PC-9 (cell line): ENCODE data around the gene TICAM2. TPM values are rescaled to one million over a fixed set of nuclear protein-coding genes. Genes with fewer than 3 reads are reported as not detected.

ENCODE experiments used
- BruUV-seq: library from RNA; stranded (reverse); fragments of 400-500 nt; replicated peaks from 2 replicates; lab custom pipeline; 2021; lab: Mats Ljungman, UMichigan
- CTCF ChIA-PET: fragments of 300-600 bp; sonication (Branson Sonifier 250); formaldehyde crosslinking; loops from one replicate; lab custom pipeline; 2022; ENCODE audit warnings: antibody characterized with exemption; lab: Charles Lee
- POLR2A ChIA-PET: fragments of 300-600 bp; sonication (Branson Sonifier 250); formaldehyde crosslinking; loops from one replicate; lab custom pipeline; 2022; ENCODE audit warnings: antibody characterized with exemption; ENCODE audit not compliant: unreplicated experiment; lab: Charles Lee
- DNase-seq, 2 experiments: peaks; one replicate each; pipeline versions ENCODE4 v3.0.0 to v3.0.0-alpha.2; 2015 to 2022; ENCODE audit warnings: mixed read lengths in 1 of 2
- H2AFZ ChIP-seq: fragments of 200-600 bp; sonication (generic); 2 replicates; pipeline ENCODE4 v1.8.1; 2017; ENCODE audit warnings: antibody characterized with exemption
- H3F3A ChIP-seq: fragments of 200-600 bp; sonication (generic); 2 replicates; pipeline ENCODE4 v1.8.1; 2017; ENCODE audit warnings: antibody characterized with exemption, mild to moderate bottlenecking, low read depth; ENCODE audit not compliant: insufficient read depth
- H3K27ac ChIP-seq: fragments of 200-600 bp; sonication (generic); 2 replicates; pipeline ENCODE4 v1.6.1; 2016; ENCODE audit warnings: mixed run types
- H3K27me3 ChIP-seq: fragments of 200-600 bp; sonication (generic); 2 replicates; pipeline ENCODE4 v1.6.1; 2016; ENCODE audit warnings: low read depth, mixed run types; ENCODE audit not compliant: insufficient read depth
- H3K36me3 ChIP-seq: fragments of 200-600 bp; sonication (generic); 2 replicates; pipeline ENCODE4 v1.6.1; 2016; ENCODE audit warnings: low read depth, mixed run types
- H3K4me1 ChIP-seq: fragments of 200-600 bp; sonication (generic); replicated peaks from 2 replicates; pipeline ENCODE4 v1.6.1; 2016; ENCODE audit warnings: mixed run types; ENCODE audit not compliant: insufficient read depth
- H3K4me2 ChIP-seq: fragments of 200-600 bp; sonication (generic); 2 replicates; pipeline ENCODE4 v1.6.1; 2017; ENCODE audit warnings: mixed run types
- H3K4me3 ChIP-seq: fragments of 200-600 bp; sonication (generic); 2 replicates; pipeline ENCODE4 v1.6.1; 2016; ENCODE audit warnings: mixed run types
- H3K79me2 ChIP-seq: fragments of 200-600 bp; sonication (generic); 2 replicates; pipeline ENCODE4 v1.6.1; 2017; ENCODE audit warnings: low read depth, mixed run types
- H3K9me2 ChIP-seq: fragments of 200-600 bp; sonication (generic); 2 replicates; pipeline ENCODE4 v1.8.1; 2017; ENCODE audit warnings: mild to moderate bottlenecking; ENCODE audit not compliant: insufficient read depth
- H3K9me3 ChIP-seq: fragments of 200-600 bp; sonication (generic); 2 replicates; pipeline ENCODE4 v1.8.1; 2016; ENCODE audit warnings: low read depth; ENCODE audit not compliant: insufficient read depth
- H4K20me1 ChIP-seq: fragments of 200-600 bp; sonication (generic); 2 replicates; pipeline ENCODE4 v1.8.1; 2017; ENCODE audit not compliant: insufficient read depth
- CTCF ChIP-seq: fragments of 200-600 bp; sonication (generic); conservative IDR thresholded peaks from 2 replicates; pipeline ENCODE4 v1.6.1; 2017; ENCODE audit warnings: mixed run types, antibody characterized with exemption, mild to moderate bottlenecking, moderate library complexity
- EZH2 ChIP-seq: fragments of 200-600 bp; sonication (generic); IDR thresholded peaks from 2 replicates; pipeline ENCODE4 v1.8.0; 2017; ENCODE audit warnings: antibody characterized with exemption, low read depth
- intact Hi-C: fragments of 100-400 bp; cut with micrococcal nuclease; formaldehyde crosslinking; loops from one replicate; pipeline ENCODE4 v1.10.0; 2022; ENCODE audit not compliant: unreplicated experiment
- total RNA-seq: library from RNA; stranded (reverse); gene quantifications from 2 replicates; pipeline ENCODE4 v1.2.3, GENCODE V29; 2021

The TICAM2 gene
- total RNA-seq, 1 experiment from 2014 or later: 1.8 TPM

DNA sequence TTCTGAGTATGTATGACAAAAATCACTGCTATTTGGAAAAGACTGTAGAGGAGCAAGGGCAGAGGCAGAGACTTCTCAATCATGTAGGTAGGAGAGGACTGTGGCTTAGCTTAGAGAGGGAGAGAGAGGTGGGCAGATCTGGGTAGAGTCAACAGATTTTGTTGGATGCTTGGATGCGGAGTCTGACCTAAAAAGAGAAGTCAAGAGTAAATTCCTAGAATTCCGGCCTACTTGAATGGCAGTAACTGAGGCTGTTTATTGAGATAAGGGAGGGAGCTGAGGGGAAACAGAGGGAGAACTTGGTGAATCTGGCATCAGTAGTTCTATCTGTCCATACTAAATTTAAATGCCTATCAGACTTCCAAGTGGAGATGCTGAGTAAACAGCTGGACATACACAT, 2.4 kb downstream of the TICAM2 start:
- Histone ChIP-seq H4K20me1 (peaks cover 1% of the 10 kb centered on the region; the same call in 1 of the 2 replicates), H3K27me3 (no peaks in the 10 kb centered on the region), H3K9me2 (no peaks in the 10 kb centered on the region), H3K4me2 (no peak overlapping the region), H3K79me2 (no peaks in the 10 kb centered on the region), H3K9me3 (no peaks in the 10 kb centered on the region), H3K27ac (no peak overlapping the region), H3K36me3 (0 out of 2 replicates have a peak, but pooled peaks cover 3% of the 10 kb centered on the region), H3F3A (no peaks in the 10 kb centered on the region; the same call in 1 of the 2 replicates), H3K4me1 (no peaks in the 10 kb centered on the region), H3K4me3 (no peak overlapping the region), H2AFZ (no peak overlapping the region)
- DNase-seq: no peak
- no peak for TF ChIP-seq CTCF
- TF ChIP-seq EZH2: no peak
- ChIA-PET CTCF (no interaction called here), POLR2A (no interaction called here)
- intact Hi-C loops: no loop called here
- BruUV-seq: no TSS peak

DNA sequence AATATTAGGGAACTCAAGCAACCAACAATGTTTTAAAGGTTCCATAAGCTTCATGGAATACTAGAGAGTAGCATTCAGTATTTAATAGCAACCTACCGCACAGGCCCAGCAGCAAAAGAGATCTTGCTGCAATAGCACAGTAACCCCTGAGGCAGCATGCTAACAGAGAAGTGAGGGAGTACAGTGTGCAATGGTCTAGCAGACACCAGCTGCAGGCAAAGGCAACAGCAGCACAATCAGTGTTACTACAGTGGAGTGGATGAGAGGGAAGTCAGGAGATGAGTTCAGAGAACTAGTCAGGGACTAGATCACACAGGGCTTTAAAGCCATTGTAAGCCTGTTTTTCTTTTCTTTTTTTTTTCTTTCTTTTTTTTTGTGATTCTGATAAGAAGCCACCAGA, 2.8 kb downstream of the TICAM2 start:
- Histone ChIP-seq H2AFZ (no peak overlapping the region), H3K36me3 (0 out of 2 replicates have a peak, but pooled peaks cover 3% of the 10 kb centered on the region), H3K4me3 (no peak overlapping the region), H3K4me1 (no peaks in the 10 kb centered on the region), H3F3A (no peaks in the 10 kb centered on the region; the same call in 1 of the 2 replicates), H3K9me3 (no peaks in the 10 kb centered on the region), H4K20me1 (no peaks in the 10 kb centered on the region; the same call in 1 of the 2 replicates), H3K9me2 (no peaks in the 10 kb centered on the region), H3K27me3 (no peaks in the 10 kb centered on the region), H3K4me2 (no peak overlapping the region), H3K27ac (no peak overlapping the region), H3K79me2 (no peaks in the 10 kb centered on the region)
- ChIA-PET POLR2A (no interaction called here), CTCF (no interaction called here)
- no TSS peak for BruUV-seq
- TF ChIP-seq CTCF: no peak
- no peak for TF ChIP-seq EZH2
- no peak for DNase-seq
- intact Hi-C loops: no loop called here

GRCh38 chr5:115594128-115595047, 7.9 kb downstream of the TICAM2 start:
- no TSS peak for BruUV-seq
- POLR2A ChIA-PET: no interaction called here

More at GRCh38 chr5:115594128-115595047, 7.9 kb downstream of the TICAM2 start:
- Histone ChIP-seq H3K4me1 (no peaks in the 10 kb centered on the region), H3K9me3 (no peaks in the 10 kb centered on the region), H3K27me3 (no peaks in the 10 kb centered on the region), H3F3A (no peaks in the 10 kb centered on the region), H4K20me1 (0 out of 2 replicates have a peak, but pooled peaks cover 3% of the 10 kb centered on the region), H3K4me3 (no peak overlapping the region), H3K79me2 (no peaks in the 10 kb centered on the region), H3K9me2 (no peaks in the 10 kb centered on the region), H3K27ac (no peak overlapping the region), H2AFZ (no peak overlapping the region), H3K4me2 (no peak overlapping the region), H3K36me3 (no peaks in the 10 kb centered on the region)
- CTCF ChIA-PET: no interaction called here
- TF ChIP-seq CTCF (no peak), EZH2 (no peak)
- no peak for DNase-seq
- intact Hi-C loops: no loop called here
